UCSD-AML1 (cell line): ENCODE results near the gene MYO1B.

ENCODE experiments used
- DNase-seq: peaks from one replicate; lab custom pipeline; 2025; ENCODE audit not compliant: unreplicated experiment; lab: John Stamatoyannopoulos, UW

MYO1B gene

GRCh38 chr2:191225690-191226089, 19.5 kb upstream of the MYO1B start:
- no peak for DNase-seq

- DNase-seq = no peak
These were observed 19.0 kb upstream of the MYO1B start for GRCh38 chr2:191226196-191226595.

- no peak for DNase-seq
These were observed 16.9 kb upstream of the MYO1B start for GRCh38 chr2:191228333-191228732.

GRCh38 chr2:191228861-191229260, 16.3 kb upstream of the MYO1B start:
- no peak for DNase-seq

GRCh38 chr2:191230174-191230573, 15.0 kb upstream of the MYO1B start:
- DNase-seq = no peak

- DNase-seq = no peak
These were observed 13.2 kb upstream of the MYO1B start for GRCh38 chr2:191231995-191232394.

- no peak for DNase-seq
These were observed 11.7 kb upstream of the MYO1B start for GRCh38 chr2:191233533-191233932.

- no peak for DNase-seq
These were observed 10.8 kb upstream of the MYO1B start for GRCh38 chr2:191234376-191234775.

GRCh38 chr2:191240871-191241270, 4.3 kb upstream of the MYO1B start:
- DNase-seq = no peak

GRCh38 chr2:191241418-191241817, 3.8 kb upstream of the MYO1B start:
- DNase-seq = no peak

GRCh38 chr2:191243154-191243553, 2.0 kb upstream of the MYO1B start:
- no peak for DNase-seq

- no peak for DNase-seq
These were observed 854 bp upstream of the MYO1B start for GRCh38 chr2:191244350-191244749.

GRCh38 chr2:191245869-191246531, 796 bp downstream of the MYO1B start:
- DNase-seq = no peak

- no peak for DNase-seq
These were observed 1.7 kb downstream of the MYO1B start for GRCh38 chr2:191246820-191247380.

GRCh38 chr2:191247381-191248057, 2.3 kb downstream of the MYO1B start:
- DNase-seq = no peak

- DNase-seq = no peak
These were observed 4.1 kb downstream of the MYO1B start for GRCh38 chr2:191249156-191249813.

- DNase-seq = no peak
These were observed 5.2 kb downstream of the MYO1B start for GRCh38 chr2:191250400-191250799.

- no peak for DNase-seq
These were observed 5.8 kb downstream of the MYO1B start for GRCh38 chr2:191250986-191251385.

- no peak for DNase-seq
These were observed 7.5 kb downstream of the MYO1B start for GRCh38 chr2:191252699-191253098.

GRCh38 chr2:191253476-191253875, 8.3 kb downstream of the MYO1B start:
- no peak for DNase-seq

GRCh38 chr2:191255271-191255670, 10.1 kb downstream of the MYO1B start:
- no peak for DNase-seq

- no peak for DNase-seq
These were observed 10.6 kb downstream of the MYO1B start for GRCh38 chr2:191255756-191256312.
